Calu3 (cell line): ENCODE measurements around the gene UFC1. TPM values are rescaled to one million over a fixed set of nuclear protein-coding genes. Genes with fewer than 3 reads are reported as not detected.

ENCODE experiments used
- BruUV-seq: library from RNA; stranded (reverse); fragments of 400-500 nt; replicated peaks from 2 replicates; lab custom pipeline; 2021; lab: Mats Ljungman, UMichigan
- CTCF ChIA-PET: fragments of 300-600 bp; sonication (Branson Sonifier 250); formaldehyde crosslinking; loops from one replicate; lab custom pipeline; 2022; ENCODE audit warnings: antibody characterized with exemption; lab: Charles Lee
- DNase-seq: peaks from one replicate; pipeline ENCODE4 v3.0.0; 2022
- H3K27ac Mint-ChIP-seq: one replicate; pipeline ENCODE4 v1.8.0; 2022; ENCODE audit warnings: mixed read lengths; ENCODE audit not compliant: unreplicated experiment
- H3K27me3 Mint-ChIP-seq: one replicate; pipeline ENCODE4 v1.8.0; 2022; ENCODE audit warnings: mixed read lengths; ENCODE audit not compliant: unreplicated experiment
- H3K36me3 Mint-ChIP-seq: one replicate; pipeline ENCODE4 v1.8.0; 2022; ENCODE audit warnings: mild to moderate bottlenecking, moderate library complexity, mixed read lengths; ENCODE audit not compliant: insufficient read depth, unreplicated experiment
- H3K4me1 Mint-ChIP-seq: one replicate; pipeline ENCODE4 v1.8.0; 2022; ENCODE audit warnings: mild to moderate bottlenecking, low read depth, mixed read lengths; ENCODE audit not compliant: unreplicated experiment
- H3K4me3 Mint-ChIP-seq: one replicate; pipeline ENCODE4 v1.8.0; 2022; ENCODE audit warnings: mild to moderate bottlenecking, low read depth, moderate library complexity, mixed read lengths; ENCODE audit not compliant: unreplicated experiment
- H3K9me3 Mint-ChIP-seq: one replicate; pipeline ENCODE4 v1.8.0; 2022; ENCODE audit warnings: low read depth, mixed read lengths; ENCODE audit not compliant: unreplicated experiment
- intact Hi-C: fragments of 100-400 bp; cut with micrococcal nuclease; formaldehyde crosslinking; loops from one replicate; pipeline ENCODE4 v1.10.0; 2022; ENCODE audit not compliant: unreplicated experiment
- total RNA-seq: library from RNA; stranded (reverse); gene quantifications from 2 replicates; pipeline ENCODE4 v1.2.3, GENCODE V29; 2022
- TF ChIP-seq, protein P1 (sequence below): fragments of 200-600 bp; IDR thresholded peaks from one replicate; pipeline ENCODE4 v1.8.0; 2022; ENCODE audit warnings: antibody characterized with exemption; ENCODE audit not compliant: unreplicated experiment

The UFC1 gene
- total RNA-seq, 1 experiment from 2014 or later, result 85.8 TPM

GRCh38 chr1:161193561-161194235 is 39.9 kb downstream of the UFC1 start:
- Mint-ChIP-seq H3K27me3 (peaks cover 34% of the 10 kb centered on the region), H3K4me3 (no peak overlapping the region), H3K36me3 (no peaks in the 10 kb centered on the region), H3K9me3 (no peaks in the 10 kb centered on the region), H3K4me1 (peaks cover 18% of the 10 kb centered on the region), H3K27ac (no peak overlapping the region)
- DNase-seq, result peak; percentile 50
- intact Hi-C loops, result loop anchor here (2.0 kb wide), 1 partner anchor 189 kb away; no protein-coding TSS in a partner anchor
- CTCF ChIA-PET, result interaction anchor here (0.6 to 1.6 kb wide), 3 partner anchors 32 to 188 kb away, joined by 4 to 8 read pairs (median 6); partner anchors contain the start of gene TOMM40L
- TF ChIP-seq, protein P1, sequence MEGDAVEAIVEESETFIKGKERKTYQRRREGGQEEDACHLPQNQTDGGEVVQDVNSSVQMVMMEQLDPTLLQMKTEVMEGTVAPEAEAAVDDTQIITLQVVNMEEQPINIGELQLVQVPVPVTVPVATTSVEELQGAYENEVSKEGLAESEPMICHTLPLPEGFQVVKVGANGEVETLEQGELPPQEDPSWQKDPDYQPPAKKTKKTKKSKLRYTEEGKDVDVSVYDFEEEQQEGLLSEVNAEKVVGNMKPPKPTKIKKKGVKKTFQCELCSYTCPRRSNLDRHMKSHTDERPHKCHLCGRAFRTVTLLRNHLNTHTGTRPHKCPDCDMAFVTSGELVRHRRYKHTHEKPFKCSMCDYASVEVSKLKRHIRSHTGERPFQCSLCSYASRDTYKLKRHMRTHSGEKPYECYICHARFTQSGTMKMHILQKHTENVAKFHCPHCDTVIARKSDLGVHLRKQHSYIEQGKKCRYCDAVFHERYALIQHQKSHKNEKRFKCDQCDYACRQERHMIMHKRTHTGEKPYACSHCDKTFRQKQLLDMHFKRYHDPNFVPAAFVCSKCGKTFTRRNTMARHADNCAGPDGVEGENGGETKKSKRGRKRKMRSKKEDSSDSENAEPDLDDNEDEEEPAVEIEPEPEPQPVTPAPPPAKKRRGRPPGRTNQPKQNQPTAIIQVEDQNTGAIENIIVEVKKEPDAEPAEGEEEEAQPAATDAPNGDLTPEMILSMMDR, result peak; percentile 22
- no TSS peak for BruUV-seq

GRCh38 chr1:161195171-161195570 is 41.4 kb downstream of the UFC1 start:
- Mint-ChIP-seq H3K9me3 (no peaks in the 10 kb centered on the region), H3K27me3 (peaks cover 42% of the 10 kb centered on the region), H3K4me1 (peaks cover 33% of the 10 kb centered on the region), H3K4me3 (no peak overlapping the region), H3K36me3 (no peaks in the 10 kb centered on the region), H3K27ac (no peak overlapping the region)
- intact Hi-C loops, result no loop called here
- no peak for DNase-seq
- TF ChIP-seq, protein P1, result no peak
- BruUV-seq, result no TSS peak
- CTCF ChIA-PET, result no interaction called here

GRCh38 chr1:161196111-161196510 is 42.3 kb downstream of the UFC1 start:
- Mint-ChIP-seq H3K9me3 (no peaks in the 10 kb centered on the region), H3K27ac (no peak overlapping the region), H3K27me3 (peaks cover 41% of the 10 kb centered on the region), H3K36me3 (peaks cover 1% of the 10 kb centered on the region), H3K4me3 (no peak overlapping the region), H3K4me1 (peaks cover 42% of the 10 kb centered on the region)
- CTCF ChIA-PET, result no interaction called here
- no peak for DNase-seq
- BruUV-seq, result no TSS peak
- TF ChIP-seq, protein P1, result no peak
- intact Hi-C loops, result no loop called here

- H3K4me3 Mint-ChIP-seq, result no peak overlapping the region
- H3K4me1 Mint-ChIP-seq, result peaks cover 48% of the 10 kb centered on the region
- peaks cover 4% of the 10 kb centered on the region for H3K36me3 Mint-ChIP-seq
- H3K27ac Mint-ChIP-seq, result no peak overlapping the region
- CTCF ChIA-PET, result no interaction called here
- H3K9me3 Mint-ChIP-seq, result no peaks in the 10 kb centered on the region
- intact Hi-C loops, result no loop called here
- DNase-seq, result no peak
- H3K27me3 Mint-ChIP-seq, result peaks cover 34% of the 10 kb centered on the region
- BruUV-seq, result no TSS peak
- TF ChIP-seq, protein P1, result no peak
These were observed 43.0 kb downstream of the UFC1 start for GRCh38 chr1:161196521-161197451.
